Panc1 (cell line): ENCODE results near the gene AGBL3.

Experiments
- POLR2AphosphoS5 ChIP-seq: IDR thresholded peaks from 2 replicates; pipeline ENCODE4 v1.6.1; 2012; ENCODE audit warnings: mild to moderate bottlenecking, low read depth, low read length, moderate library complexity
- SIN3A ChIP-seq: IDR thresholded peaks from 2 replicates; pipeline ENCODE4 v1.6.1; 2012; ENCODE audit warnings: low read depth, mild to moderate bottlenecking, low read length, moderate library complexity, borderline replicate concordance; ENCODE audit not compliant: insufficient read depth
- TF ChIP-seq, protein P1 (sequence below): fragments of 450-650 bp; IDR thresholded peaks from 2 replicates; pipeline ENCODE4 v1.5.1; 2017; ENCODE audit warnings: mild to moderate bottlenecking
- TF ChIP-seq, protein P2 (sequence below), 2 experiments: IDR thresholded peaks; 2 replicates each; pipeline ENCODE4 v1.6.1; 2011 to 2012; ENCODE audit warnings: low read depth in 2 of 2, control low read depth in 1 of 2, low read length in 1 of 2, mild to moderate bottlenecking in 1 of 2, moderate library complexity in 1 of 2; ENCODE audit not compliant: insufficient read depth in 1 of 2

GRCh38 chr7:134949171-134949570, 37.1 kb upstream of the AGBL3 start:
- TF ChIP-seq, protein P1, sequence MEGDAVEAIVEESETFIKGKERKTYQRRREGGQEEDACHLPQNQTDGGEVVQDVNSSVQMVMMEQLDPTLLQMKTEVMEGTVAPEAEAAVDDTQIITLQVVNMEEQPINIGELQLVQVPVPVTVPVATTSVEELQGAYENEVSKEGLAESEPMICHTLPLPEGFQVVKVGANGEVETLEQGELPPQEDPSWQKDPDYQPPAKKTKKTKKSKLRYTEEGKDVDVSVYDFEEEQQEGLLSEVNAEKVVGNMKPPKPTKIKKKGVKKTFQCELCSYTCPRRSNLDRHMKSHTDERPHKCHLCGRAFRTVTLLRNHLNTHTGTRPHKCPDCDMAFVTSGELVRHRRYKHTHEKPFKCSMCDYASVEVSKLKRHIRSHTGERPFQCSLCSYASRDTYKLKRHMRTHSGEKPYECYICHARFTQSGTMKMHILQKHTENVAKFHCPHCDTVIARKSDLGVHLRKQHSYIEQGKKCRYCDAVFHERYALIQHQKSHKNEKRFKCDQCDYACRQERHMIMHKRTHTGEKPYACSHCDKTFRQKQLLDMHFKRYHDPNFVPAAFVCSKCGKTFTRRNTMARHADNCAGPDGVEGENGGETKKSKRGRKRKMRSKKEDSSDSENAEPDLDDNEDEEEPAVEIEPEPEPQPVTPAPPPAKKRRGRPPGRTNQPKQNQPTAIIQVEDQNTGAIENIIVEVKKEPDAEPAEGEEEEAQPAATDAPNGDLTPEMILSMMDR = no peak
- TF ChIP-seq, protein P2, sequence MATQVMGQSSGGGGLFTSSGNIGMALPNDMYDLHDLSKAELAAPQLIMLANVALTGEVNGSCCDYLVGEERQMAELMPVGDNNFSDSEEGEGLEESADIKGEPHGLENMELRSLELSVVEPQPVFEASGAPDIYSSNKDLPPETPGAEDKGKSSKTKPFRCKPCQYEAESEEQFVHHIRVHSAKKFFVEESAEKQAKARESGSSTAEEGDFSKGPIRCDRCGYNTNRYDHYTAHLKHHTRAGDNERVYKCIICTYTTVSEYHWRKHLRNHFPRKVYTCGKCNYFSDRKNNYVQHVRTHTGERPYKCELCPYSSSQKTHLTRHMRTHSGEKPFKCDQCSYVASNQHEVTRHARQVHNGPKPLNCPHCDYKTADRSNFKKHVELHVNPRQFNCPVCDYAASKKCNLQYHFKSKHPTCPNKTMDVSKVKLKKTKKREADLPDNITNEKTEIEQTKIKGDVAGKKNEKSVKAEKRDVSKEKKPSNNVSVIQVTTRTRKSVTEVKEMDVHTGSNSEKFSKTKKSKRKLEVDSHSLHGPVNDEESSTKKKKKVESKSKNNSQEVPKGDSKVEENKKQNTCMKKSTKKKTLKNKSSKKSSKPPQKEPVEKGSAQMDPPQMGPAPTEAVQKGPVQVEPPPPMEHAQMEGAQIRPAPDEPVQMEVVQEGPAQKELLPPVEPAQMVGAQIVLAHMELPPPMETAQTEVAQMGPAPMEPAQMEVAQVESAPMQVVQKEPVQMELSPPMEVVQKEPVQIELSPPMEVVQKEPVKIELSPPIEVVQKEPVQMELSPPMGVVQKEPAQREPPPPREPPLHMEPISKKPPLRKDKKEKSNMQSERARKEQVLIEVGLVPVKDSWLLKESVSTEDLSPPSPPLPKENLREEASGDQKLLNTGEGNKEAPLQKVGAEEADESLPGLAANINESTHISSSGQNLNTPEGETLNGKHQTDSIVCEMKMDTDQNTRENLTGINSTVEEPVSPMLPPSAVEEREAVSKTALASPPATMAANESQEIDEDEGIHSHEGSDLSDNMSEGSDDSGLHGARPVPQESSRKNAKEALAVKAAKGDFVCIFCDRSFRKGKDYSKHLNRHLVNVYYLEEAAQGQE (IDR thresholded peaks at IDR 0.05; ENCODE audit: insufficient read depth in 1 of 2, low read depth in 2 of 2, low read length in 1 of 2) = no peak
- TF ChIP-seq POLR2AphosphoS5 (no peak), SIN3A (no peak)
